ENCODE results near the gene PRXL2C.
A peak's percentile ranks its signal among the peaks of the same experiment; 100 is the strongest.
"Not testable (repeated sequence)": the region's sequence is repeated elsewhere in the genome, so short reads cannot be mapped to it uniquely, and the experiment has no call there.

The PRXL2C gene

DNA sequence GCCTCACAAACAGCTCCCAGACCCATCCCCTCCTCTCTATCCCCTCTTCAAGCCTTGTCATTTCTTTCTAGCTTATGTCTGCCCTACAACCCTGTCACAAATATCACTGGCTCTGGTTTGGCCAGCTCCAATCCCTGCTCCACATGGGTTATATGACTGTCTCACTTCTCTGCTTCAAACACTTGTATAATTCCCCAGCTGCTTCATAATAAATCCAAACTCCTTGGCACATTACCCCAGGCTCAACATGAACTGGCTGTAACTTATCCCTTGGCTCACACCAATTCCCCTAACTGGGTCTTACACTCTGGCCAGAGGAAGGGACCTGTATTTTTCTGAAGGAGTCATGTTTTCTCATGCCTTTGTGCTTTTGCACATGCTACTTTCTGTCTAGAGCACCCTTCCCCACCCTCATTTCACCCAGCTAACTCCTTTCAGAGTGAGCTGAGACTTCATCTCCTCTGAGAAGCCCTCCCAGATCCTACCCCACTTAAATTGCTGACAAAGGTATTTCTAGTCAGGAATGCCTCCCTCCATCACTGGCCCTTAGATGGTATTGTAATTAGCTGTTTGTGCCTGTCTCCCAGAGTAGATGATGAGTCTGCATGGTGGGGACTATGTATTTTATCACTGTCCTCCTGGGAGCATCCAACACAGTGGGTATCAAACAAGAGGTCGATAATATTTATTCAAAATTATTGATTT is 5.3 kb downstream of the PRXL2C start:
- DNase-seq, result no peak

DNA sequence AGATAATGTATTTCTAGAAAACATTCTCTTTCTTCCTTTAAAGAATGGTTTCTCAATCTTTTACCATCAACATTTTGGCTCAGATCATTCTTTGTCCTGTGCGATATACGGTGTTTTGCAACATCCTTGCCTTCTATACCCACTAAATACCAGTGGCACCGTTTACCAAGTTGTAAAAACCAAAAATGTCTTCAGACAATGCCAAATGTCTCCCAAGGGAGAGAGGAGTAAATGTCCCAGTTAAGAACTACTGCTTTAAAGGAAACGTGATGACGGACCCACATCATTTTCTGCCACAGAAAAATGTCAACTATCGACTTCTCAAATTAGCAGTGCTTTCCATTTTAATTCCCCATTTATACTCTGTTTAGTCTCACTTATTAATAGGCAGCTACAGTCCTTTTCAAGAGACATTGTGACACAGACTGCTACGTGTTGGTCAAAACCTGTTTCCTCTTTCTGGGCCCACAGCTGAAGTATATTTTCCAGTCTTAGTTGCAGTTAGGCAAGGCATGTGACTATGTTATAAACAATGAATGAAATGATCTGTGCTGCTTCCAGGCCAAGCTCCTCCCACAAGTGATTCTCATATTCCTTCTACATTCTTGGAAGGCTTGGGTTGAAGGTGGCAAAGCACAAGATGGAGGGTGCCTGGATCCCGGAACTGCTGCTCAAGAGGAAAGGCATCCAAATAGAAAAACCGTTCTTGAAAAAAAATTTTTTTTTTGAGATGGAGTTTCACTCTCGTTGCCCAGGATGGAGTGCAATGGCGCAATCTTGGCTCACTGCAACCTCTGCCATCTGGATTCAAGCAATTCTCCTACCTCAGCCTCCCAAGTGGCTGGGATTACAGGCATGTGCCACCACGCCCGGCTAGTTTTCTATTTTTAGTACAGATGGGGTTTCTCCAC is 8.8 kb downstream of the PRXL2C start:
- peak; percentile 83 to 85 for DNase-seq

DNA sequence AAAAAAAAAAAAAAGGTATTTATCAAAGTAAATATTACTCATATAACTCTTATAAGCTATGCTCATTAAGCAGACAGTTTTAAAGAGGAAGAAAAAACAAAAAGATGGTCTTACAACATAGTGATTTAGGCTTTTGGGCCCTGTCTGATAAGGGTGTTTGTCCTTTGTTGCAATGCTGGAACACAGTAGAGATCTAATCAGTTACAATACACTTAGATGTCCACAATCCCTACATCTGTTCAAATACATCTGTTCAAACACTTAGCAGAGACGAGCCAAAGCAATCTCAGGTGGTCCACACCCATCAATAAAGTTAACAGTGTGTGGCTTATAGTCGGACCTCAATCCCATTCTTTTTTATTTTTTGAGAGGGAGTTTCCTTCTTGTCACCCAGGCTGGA is 11.0 kb downstream of the PRXL2C start:
- DNase-seq, result no peak

DNA sequence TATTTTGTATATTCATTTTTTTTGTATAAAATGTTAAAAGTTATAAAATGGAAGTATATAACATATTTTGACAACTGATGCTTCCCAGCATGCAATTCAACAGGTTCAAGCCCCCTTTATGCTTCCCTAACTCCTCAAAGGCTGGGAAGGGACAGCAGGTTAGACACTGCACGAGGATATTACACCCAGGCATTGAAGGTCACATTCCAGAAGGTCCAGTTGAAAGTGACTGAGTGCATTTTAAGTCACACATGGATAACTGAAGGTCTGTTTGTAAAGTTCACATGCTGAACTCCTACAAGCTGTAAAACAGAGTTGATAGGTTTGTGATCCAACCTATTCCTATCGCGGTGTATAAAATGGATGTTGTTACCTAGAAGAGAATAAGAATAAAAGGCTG is 13.6 kb downstream of the PRXL2C start:
- DNase-seq, result no peak

DNA sequence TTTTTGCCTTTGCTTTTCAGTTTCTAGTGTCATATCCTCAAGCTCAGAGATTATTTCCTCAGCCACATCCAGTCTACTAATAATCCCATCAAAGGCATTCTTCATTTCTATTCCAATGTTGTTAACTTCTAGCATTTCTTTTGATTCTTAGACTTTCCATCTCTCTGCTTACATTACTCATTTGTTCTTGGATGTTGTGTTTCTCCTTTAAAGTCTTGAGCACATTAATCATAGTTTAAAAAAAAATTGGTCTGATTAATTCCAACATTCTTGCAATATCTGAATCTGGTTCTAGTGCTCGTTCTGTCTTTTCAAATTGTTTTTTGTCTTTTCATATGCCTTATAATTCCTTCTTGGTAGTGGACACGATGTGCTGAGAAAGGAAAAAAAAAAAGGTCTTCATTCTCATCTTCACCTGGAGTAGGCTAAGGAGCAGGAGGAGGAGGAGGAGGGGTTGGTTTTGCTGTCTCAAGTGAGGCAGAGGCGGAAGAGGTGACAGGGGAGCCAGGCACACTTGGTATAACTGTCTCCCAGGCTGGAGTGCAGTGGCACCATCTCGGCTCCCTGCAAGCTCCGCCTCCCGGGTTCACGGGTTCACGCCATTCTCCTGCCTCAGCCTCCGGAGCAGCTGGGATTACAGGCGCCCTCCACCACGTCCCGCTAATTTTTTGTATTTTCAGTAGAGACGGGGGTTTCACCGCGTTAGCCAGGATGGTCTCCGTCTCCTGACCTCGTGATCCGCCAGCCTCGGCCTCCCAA is 16.3 kb downstream of the PRXL2C start:
- no peak for DNase-seq

DNA sequence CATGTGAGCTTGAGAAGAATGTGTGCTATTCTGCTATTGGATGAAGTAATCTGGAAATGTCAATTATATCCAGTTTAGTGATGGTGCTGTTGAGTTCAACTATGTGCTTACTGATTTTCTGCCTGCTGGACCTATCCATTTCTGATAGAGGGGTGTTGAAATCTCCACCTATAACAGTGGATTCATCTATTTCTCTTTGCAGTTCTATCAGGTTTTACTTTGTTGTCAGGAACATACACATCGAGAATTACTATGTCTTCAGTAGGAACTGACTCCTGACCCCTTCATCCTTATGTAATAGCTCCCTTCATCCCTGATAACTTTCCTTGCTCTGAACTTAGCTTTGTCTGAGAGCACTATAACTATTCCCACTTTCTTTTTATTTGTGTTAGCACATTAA is 18.7 kb downstream of the PRXL2C start:
- no peak for DNase-seq

DNA sequence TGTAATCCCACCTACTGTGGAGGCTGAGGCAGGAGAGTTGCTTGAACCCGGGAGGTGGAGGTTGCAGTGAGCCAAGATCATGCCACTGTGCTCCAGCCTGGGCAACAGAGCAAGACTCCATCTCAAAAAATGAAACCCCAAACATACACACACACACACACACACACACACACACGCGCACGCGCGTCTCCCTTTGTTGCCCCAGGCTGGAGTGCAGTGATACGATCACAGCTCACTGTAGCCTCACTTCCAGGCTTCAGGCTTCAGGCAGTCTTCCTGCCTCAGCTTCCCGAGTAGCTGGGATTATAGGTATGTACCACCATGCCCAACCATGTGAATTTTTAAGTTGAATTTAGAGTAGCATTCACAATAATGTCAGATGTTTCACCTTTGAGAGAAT is 21.5 kb downstream of the PRXL2C start:
- DNase-seq, result not testable (repeated sequence)

DNA sequence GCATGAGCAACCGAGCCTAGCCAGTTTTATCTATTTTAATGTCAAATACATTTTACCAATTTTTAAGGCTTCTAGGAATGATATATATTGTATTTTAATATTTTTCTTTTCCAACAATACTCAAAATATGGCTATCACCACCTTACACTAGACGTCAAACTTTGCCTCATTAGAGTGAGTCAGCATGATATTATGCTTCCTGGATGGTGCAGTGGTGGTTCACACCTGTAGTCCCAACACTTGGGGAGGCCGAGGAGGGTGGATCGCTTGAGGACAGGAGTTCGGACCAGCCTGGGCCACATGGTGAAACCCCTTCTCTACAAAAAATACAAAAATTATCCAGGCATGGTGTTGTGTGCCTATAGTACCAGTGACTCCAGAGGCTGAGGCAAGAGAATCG is 28.2 kb downstream of the PRXL2C start:
- no peak for DNase-seq

DNA sequence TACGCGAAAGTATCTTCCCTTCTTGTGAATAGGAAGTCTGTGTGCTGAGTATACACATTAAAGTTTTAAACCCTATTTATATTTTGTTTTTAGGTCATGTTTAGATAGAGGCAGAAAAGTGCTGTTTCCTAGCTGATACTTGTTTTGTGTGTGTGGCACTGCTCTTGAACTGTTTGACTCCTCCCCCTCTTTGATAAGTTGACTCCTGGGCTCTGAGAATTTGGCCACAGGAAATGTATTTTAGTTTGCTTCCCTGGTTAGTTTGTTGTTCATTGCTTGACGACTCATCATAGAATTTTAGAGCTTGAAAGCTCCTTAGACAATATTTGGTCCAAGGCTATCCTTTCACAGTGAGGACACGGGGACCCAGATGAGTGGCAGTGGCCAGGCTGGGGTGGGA is 33.5 kb downstream of the PRXL2C start:
- no peak for DNase-seq

DNA sequence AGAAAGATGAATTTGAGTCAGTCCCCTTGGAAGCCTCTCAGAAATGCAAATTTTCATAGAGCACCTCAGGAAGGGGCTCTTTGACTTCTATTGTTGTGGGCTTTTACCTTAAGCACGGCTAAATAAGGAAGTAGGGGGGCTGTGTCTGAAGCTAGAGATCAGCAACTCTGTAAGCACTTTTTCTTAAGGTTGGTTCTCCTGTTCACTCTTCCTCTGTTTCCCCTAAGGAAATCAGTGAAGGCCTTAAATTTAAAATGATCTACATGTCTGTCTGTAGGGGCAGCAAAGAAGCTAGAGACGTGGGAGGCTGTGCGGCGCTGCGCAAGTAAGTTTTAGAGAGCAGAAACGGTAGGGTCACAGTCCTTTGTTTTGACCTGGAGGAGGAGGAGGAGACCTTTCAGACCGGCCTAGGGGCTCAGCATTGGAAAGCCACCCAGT is 34.3 kb downstream of the PRXL2C start:
- DNase-seq, result no peak

DNA sequence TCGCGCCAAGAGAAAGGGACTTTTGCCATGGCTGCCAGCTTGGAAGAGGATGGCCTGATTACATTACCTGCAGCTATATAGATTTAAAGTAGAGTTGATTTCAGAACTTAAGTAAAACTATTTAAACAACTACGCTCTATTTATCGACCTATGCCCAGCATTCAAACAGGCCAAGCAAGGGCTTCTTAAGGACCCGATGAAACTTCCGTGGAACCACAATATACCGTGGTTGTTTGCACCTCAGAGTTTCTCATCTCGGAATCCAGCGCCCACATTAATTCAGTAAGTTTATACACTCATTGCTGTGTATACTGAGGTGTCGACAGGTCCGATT is 35.0 kb downstream of the PRXL2C start:
- no peak for DNase-seq

DNA sequence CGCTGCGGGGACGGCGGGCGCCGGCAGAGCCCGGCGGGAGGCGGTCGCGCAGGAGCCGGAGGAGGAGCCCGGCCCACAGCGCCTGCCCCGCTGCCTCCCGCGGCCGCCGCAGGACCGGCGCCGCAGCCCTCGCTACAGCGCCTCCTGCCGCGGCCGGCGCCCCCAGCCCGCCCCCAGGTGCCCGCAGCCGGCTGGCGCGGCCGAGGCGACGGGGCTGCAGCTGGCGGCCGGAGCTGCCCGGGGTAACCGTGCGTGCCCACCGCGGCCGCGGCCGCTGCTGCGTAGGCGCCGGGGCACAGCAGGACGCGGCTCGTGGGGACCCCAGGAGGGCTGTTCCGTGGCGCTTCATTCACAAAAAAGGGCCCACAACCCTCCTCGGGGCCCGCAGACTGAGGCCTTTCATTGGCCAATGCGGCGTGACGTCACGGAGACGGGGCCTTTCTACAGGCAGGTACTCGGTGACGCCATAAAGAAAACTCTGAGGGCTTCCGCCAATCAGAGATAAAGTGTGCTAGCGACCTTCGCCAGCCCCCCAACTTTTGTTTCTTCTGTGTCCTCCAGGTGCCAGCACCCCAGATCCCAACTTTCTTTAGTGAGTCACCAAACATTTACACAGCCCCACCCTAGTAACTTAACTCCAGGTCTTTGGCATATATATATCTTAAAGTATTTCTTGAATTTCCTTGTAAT is 35.5 kb downstream of the PRXL2C start, which contains the start of gene CDC14B:
Gene CDC14B (minus strand): TSS at position 353 of the 690 bp plus-strand sequence. CDS start 465 bp downstream, outside the sequence.
- DNase-seq, result no peak

DNA sequence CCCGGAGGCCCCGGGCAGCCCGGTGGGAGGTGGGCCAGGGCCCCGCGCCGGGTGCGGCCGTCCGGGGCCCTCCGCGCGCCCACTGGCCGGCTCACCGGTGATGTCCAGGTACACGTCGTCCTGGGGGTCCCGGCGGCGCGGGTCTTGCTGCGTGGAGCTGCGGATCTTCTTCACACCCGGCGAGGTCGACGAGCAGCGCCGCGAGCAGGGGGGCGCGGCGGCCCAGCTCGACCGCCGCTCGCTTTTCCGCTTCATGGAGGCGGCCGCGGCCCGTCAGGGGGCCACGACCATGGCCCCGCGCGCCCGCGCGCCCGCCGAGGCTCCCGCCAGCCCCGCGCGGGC is 36.0 kb downstream of the PRXL2C start:
- DNase-seq, result no peak

DNA sequence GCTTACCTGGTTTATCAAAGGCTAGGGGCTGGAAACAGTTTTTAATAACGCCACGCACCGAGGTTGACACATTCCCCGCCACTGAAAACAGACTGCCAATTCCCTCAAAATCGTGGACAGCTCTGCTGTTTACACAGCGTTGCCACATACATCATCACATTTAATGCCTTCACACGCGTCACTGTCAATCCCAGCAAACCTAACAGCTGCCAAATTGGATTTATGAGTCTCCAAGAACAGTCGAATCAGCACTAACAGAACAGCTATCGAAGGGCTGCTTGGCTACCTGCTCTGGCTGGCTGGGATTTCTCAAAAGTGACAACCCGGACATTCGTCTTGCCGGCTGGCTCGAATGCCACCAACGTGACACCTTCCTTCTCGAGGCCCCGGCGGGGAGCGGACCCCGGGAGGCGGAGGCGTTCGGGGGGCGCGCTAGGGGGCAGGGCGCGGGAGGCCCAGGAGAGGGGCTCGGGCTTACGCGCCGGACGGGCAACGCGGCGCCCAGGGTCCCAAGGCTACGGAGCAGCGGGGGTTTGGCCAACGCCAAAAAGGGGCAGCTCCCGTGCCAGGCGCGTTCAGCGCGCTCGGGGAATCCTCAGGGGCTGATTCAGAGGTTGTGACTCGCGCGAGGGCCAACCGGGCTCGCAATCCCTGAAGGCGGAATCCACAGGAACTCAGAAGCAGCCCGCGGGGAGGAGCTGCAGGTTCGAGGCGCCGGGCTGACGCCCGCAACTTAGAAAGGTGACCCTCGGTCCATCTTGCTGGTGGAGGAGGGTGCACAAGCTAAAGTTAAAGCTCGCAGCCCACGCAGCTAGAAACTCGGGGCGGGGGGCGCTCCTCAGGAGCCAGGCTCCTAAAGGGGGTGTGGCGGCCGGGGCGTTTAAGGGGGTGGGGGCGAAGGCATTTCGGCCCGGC is 36.7 kb downstream of the PRXL2C start:
- no peak for DNase-seq

DNA sequence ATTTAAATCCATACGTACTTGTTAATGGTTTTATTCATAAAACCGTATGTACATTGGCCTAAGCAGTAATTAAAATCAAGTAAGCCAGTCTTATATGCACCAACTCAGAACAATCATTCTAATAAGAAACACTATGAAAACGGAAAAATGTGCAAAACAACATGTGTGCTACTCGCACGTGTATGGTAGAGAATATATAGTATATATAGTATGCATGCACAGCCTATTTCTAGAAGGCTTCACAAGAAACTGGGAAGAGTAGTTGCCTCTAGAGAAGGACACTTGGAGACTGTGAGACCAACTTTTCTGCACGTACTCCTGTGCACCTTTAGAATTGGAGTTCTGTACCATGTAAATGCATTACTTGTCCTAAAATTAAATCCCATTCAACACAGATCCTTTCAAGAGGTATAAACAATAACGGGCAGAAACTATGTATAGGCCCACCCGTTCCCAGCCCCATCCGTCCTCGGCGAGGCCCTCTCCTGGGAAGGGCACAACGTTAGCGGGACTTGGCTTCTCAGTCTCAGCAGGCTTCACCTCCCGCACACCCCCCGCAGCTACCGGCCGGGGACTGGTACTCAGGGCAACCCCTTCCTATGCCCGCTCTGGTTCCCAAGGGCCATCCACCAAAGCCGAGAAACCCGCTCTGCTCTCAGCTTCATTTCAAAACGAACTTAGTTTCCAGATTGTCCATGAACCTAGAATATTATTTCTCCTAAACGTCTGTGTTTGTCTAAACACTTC is 37.5 kb downstream of the PRXL2C start:
- no peak for DNase-seq

DNA sequence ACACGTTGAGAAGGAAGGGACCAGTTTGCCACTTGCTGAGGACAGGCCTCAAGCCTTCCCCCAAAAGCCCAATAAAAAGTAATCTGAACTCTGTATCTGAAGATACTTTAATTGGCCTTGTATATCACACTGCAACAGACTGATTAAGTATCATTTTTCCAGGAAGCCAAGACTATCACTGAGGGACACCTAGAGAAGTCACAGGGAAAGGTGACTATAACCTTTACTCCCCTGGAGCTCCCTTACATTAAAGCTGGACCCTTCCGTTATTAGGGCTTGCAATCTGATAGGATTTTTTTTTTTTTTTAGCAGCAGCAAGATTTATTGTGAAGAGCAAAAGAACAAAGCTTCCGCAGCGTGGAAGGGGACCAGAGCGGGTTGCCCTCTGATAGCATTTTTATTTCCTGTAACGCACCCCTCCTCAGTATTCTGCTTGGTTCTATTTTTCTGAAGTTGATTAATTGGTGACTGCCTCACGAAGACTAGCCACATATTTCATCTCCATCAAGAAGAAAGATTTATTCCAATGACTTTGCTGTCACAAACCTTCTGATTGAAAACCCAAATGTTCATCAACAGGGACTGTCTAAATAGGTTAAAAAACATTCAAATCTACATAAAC is 38.2 kb downstream of the PRXL2C start:
- DNase-seq, result no peak

DNA sequence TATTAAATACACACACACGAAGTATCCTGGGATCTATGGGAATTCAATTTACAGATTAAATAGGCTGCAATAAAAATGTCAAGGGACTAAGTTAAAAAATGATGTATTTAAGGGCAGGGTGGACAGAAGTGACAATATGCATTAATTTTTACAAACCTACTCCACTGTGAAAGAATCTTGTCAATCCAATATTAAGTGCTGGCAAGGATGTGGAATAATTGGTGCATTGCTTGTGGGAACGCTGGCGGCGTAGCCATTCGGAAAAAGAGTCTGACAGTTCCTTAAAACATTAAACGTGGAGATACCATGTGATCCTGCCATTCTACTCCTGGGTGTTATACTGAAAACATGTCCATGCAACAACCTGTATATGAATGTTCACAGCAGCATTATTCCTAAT is 39.7 kb downstream of the PRXL2C start:
- no peak for DNase-seq

DNA sequence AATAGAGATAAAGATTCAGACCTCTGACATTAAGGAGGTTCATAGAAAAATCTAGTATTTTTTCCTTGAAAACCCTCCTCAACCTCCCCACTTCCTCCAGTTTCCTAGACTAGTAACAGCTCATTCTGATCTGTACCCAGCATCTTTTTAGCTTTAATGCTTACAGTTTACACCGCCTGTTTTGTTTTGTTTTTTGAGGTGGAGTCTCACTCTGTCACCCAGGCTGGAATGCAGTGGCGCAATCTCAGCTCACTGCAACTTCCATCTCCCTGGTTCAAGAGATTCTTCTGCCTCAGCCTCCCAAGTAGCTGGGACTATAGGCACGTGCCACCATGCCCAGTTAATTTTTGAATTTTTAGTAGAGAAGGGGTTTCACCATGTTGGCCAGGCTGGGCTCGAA is 40.5 kb downstream of the PRXL2C start:
- DNase-seq, result not testable (repeated sequence)

DNA sequence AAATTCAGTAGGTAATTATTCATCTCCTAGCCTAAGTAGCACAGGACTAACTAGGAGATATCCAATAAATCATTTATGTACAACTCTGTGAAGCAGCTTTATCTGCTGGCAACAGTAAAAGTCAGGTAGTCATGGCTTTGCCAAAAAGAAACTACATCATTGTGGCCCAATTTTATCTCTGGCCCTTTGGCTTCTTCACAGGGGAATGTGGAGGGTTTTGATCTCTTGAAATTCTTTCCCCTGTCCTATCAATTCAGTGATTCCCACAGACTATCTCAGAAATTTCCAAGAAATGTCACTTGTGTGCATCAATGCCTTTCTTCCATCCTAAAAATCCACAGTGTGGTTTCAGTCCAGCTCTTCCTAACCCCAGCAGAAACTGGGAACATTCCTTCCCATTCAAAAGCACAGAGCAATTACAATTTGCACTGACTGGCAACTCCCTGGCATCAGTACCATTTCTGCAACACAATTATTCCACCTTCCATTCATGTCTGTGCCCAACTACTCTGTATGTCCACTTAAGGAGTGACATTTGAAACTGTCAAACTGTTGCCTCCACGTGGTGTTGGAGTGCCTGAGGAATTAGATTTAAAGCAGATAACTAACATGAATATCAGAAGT is 42.0 kb downstream of the PRXL2C start:
- no peak for DNase-seq

Data from Kasumi-1 (cell line).